OCI-LY1 (cell line): Measurements from ENCODE around the gene FOXJ1.

ENCODE experiments used
- EZH2 ChIP-seq: fragments of 200-600 bp; sonication (generic), shearing (Covaris generic); IDR thresholded peaks from 2 replicates; pipeline ENCODE4 v1.8.0; 2017; ENCODE audit warnings: borderline replicate concordance, mixed run types, mild to moderate bottlenecking, antibody characterized with exemption, low read length, moderate library complexity, mixed read lengths
- TF ChIP-seq, protein P1 (sequence below): fragments of 200-600 bp; sonication (generic), shearing (Covaris generic); IDR thresholded peaks from 2 replicates; pipeline ENCODE4 v1.5.1; 2017; ENCODE audit warnings: mild to moderate bottlenecking, antibody characterized with exemption, low read length, moderate library complexity, mixed read lengths

DNA sequence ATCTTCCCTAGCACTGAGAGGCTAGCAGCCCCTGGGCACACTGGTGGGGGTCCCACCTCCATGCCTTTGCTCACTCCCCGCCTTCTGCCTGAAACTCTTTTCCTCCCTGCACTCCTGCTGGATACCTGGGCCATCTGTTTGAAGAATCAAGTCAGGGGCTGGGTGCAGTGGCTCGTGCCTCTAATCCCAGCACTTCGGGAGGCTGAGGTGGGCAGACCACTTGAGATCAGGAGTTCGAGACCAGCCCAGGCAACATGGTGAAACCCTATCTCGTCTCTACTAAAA is 15.7 kb downstream of the FOXJ1 start:
- TF ChIP-seq, protein P1, sequence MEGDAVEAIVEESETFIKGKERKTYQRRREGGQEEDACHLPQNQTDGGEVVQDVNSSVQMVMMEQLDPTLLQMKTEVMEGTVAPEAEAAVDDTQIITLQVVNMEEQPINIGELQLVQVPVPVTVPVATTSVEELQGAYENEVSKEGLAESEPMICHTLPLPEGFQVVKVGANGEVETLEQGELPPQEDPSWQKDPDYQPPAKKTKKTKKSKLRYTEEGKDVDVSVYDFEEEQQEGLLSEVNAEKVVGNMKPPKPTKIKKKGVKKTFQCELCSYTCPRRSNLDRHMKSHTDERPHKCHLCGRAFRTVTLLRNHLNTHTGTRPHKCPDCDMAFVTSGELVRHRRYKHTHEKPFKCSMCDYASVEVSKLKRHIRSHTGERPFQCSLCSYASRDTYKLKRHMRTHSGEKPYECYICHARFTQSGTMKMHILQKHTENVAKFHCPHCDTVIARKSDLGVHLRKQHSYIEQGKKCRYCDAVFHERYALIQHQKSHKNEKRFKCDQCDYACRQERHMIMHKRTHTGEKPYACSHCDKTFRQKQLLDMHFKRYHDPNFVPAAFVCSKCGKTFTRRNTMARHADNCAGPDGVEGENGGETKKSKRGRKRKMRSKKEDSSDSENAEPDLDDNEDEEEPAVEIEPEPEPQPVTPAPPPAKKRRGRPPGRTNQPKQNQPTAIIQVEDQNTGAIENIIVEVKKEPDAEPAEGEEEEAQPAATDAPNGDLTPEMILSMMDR: no peak
- TF ChIP-seq EZH2: no peak
